KMS-11 (cell line): ENCODE measurements around the gene LAMP5.

Experiments used
- H2AFZ ChIP-seq: fragments of 200-600 bp; sonication (generic); 2 replicates; pipeline ENCODE4 v1.6.1; 2016; ENCODE audit warnings: antibody characterized with exemption, mixed run types, low read depth
- H3K27ac ChIP-seq: fragments of 200-600 bp; sonication (generic); 2 replicates; pipeline ENCODE4 v1.6.1; 2016; ENCODE audit warnings: mild to moderate bottlenecking, mixed run types
- H3K27me3 ChIP-seq: fragments of 200-600 bp; sonication (generic); 2 replicates; pipeline ENCODE4 v1.6.1; 2017; ENCODE audit warnings: mild to moderate bottlenecking, low read depth, mixed run types, moderate library complexity; ENCODE audit not compliant: insufficient read depth
- H3K36me3 ChIP-seq: fragments of 200-600 bp; sonication (generic); 2 replicates; pipeline ENCODE4 v1.6.1; 2017; ENCODE audit warnings: mild to moderate bottlenecking, mixed run types; ENCODE audit not compliant: insufficient read depth
- H3K4me1 ChIP-seq: fragments of 200-600 bp; sonication (generic); 2 replicates; pipeline ENCODE4 v1.6.1; 2016; ENCODE audit warnings: mild to moderate bottlenecking, low read depth, mixed run types; ENCODE audit not compliant: poor library complexity, severe bottlenecking
- H3K4me2 ChIP-seq: fragments of 200-600 bp; sonication (generic); 2 replicates; pipeline ENCODE4 v1.7.0; 2016; ENCODE audit warnings: mild to moderate bottlenecking, mixed run types
- H3K4me3 ChIP-seq: fragments of 200-600 bp; sonication (generic); IDR thresholded peaks from 2 replicates; pipeline ENCODE4 v1.6.1; 2017; ENCODE audit warnings: low read depth, low read length, mixed read lengths; ENCODE audit not compliant: insufficient read depth
- H3K79me2 ChIP-seq: fragments of 200-600 bp; sonication (generic); 2 replicates; pipeline ENCODE4 v1.6.1; 2016; ENCODE audit warnings: low read depth, mixed run types; ENCODE audit not compliant: insufficient read depth
- H3K9ac ChIP-seq: fragments of 200-600 bp; sonication (generic); 2 replicates; pipeline ENCODE4 v1.6.1; 2016; ENCODE audit warnings: mild to moderate bottlenecking, mixed run types
- H4K20me1 ChIP-seq: fragments of 200-600 bp; sonication (generic); 2 replicates; pipeline ENCODE4 v1.6.1; 2016; ENCODE audit warnings: mild to moderate bottlenecking, mixed run types; ENCODE audit not compliant: insufficient read depth
- CTCF ChIP-seq: fragments of 200-600 bp; sonication (generic); conservative IDR thresholded peaks from 2 replicates; pipeline ENCODE4 v1.6.1; 2017; ENCODE audit warnings: low read depth, mild to moderate bottlenecking, antibody characterized with exemption, low read length, moderate library complexity, mixed read lengths

The LAMP5 gene

DNA sequence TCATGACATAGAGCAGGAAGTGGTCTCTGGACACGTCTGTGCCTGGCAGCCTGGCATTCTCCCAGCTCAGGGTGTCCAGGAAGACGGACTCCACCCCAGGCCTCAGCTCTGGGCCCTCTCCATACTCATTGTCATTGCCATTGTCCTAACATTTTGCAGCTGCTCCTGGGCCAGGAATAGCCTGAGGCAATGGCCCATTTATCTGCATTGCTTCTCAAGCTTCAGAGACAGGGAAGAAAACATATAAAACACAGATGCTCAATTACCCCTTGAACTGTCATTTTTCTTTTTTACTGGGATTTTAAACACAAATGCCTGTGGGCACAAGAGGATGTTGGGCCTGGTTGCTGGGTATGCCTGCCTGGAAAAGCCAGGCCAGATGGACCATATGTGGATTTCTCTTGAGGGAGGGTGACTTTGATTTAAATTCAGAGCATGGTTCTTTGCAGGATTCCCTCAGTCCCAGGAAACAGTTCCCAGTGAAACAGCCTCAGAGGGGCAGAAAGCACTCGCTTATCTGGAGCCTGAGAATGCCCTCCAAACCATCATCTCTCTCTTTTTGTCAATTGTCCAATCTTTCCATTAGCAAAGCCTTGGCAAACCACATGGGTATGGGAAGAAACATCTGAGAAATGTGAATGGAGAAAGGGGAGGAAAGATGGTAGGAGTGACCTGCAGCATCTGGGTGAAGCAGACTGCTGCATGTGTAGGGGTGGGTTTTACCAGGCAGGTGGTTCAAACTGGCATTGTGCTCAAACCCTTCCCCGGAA is 17.9 kb downstream of the LAMP5 start:
- TF ChIP-seq CTCF, result no peak
- no peak overlapping the region for H2AFZ ChIP-seq
- H3K4me2 ChIP-seq, result no peak overlapping the region
- no peaks in the 10 kb centered on the region for H3K36me3 ChIP-seq
- H3K4me1 ChIP-seq, result no peaks in the 10 kb centered on the region
- no peaks in the 10 kb centered on the region for H3K27me3 ChIP-seq
- no peak overlapping the region for H3K9ac ChIP-seq
- no peak overlapping the region for H3K4me3 ChIP-seq
- no peaks in the 10 kb centered on the region for H4K20me1 ChIP-seq
- H3K79me2 ChIP-seq, result no peaks in the 10 kb centered on the region
- no peak overlapping the region for H3K27ac ChIP-seq

- no peaks in the 10 kb centered on the region for H3K27me3 ChIP-seq
- TF ChIP-seq CTCF, result no peak
- no peaks in the 10 kb centered on the region for H3K4me1 ChIP-seq
- no peak overlapping the region for H3K4me2 ChIP-seq
- H3K79me2 ChIP-seq, result no peaks in the 10 kb centered on the region
- H3K36me3 ChIP-seq, result no peaks in the 10 kb centered on the region
- no peaks in the 10 kb centered on the region for H4K20me1 ChIP-seq
- no peak overlapping the region for H3K9ac ChIP-seq
- H2AFZ ChIP-seq, result no peak overlapping the region
- no peak overlapping the region for H3K27ac ChIP-seq
- no peak overlapping the region for H3K4me3 ChIP-seq
These were observed 19.6 kb downstream of the LAMP5 start for GRCh38 chr20:9534025-9534424.

- H3K4me2 ChIP-seq, result no peak overlapping the region
- H3K79me2 ChIP-seq, result no peaks in the 10 kb centered on the region
- no peak overlapping the region for H3K9ac ChIP-seq
- no peaks in the 10 kb centered on the region for H4K20me1 ChIP-seq
- no peak overlapping the region for H3K4me3 ChIP-seq
- H3K4me1 ChIP-seq, result no peaks in the 10 kb centered on the region
- no peak overlapping the region for H2AFZ ChIP-seq
- no peaks in the 10 kb centered on the region for H3K36me3 ChIP-seq
- H3K27me3 ChIP-seq, result no peaks in the 10 kb centered on the region
- H3K27ac ChIP-seq, result no peak overlapping the region
- TF ChIP-seq CTCF, result no peak
These were observed 21.1 kb downstream of the LAMP5 start for GRCh38 chr20:9535449-9535848.

DNA sequence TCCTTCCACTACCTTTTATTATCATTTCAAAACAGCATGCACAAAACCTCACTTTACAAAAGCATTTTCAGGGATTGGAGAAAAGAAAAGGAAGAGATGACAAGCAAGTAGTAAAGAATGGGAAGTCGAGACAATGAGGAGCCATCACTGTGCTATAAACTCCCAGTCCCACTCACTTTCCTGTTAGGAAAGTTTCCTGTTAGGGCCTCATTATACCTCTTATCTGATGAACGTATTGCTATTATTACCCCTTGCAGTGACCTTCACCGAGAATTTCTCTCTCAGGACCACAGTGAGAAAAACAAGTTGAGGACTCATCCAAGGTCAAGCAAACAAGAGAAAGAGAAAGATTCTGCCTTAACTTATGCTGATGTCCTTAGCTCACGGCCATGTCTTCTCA is 28.8 kb downstream of the LAMP5 start:
- no peaks in the 10 kb centered on the region for H3K36me3 ChIP-seq
- H3K4me2 ChIP-seq, result no peak overlapping the region
- no peak overlapping the region for H3K27ac ChIP-seq
- no peak overlapping the region for H3K9ac ChIP-seq
- H3K79me2 ChIP-seq, result no peaks in the 10 kb centered on the region
- H3K4me1 ChIP-seq, result no peaks in the 10 kb centered on the region
- H3K27me3 ChIP-seq, result no peaks in the 10 kb centered on the region
- H2AFZ ChIP-seq, result no peak overlapping the region
- no peak overlapping the region for H3K4me3 ChIP-seq
- H4K20me1 ChIP-seq, result no peaks in the 10 kb centered on the region
- TF ChIP-seq CTCF, result no peak
